ENCODE results near the gene CAPN11. TPM values are rescaled to one million over a fixed set of nuclear protein-coding genes. Genes with fewer than 3 reads are reported as not detected.

CAPN11 gene
- total RNA-seq, 6 experiments from 2014 or later: 0.22 to 0.31 TPM; not detected in 4

DNA sequence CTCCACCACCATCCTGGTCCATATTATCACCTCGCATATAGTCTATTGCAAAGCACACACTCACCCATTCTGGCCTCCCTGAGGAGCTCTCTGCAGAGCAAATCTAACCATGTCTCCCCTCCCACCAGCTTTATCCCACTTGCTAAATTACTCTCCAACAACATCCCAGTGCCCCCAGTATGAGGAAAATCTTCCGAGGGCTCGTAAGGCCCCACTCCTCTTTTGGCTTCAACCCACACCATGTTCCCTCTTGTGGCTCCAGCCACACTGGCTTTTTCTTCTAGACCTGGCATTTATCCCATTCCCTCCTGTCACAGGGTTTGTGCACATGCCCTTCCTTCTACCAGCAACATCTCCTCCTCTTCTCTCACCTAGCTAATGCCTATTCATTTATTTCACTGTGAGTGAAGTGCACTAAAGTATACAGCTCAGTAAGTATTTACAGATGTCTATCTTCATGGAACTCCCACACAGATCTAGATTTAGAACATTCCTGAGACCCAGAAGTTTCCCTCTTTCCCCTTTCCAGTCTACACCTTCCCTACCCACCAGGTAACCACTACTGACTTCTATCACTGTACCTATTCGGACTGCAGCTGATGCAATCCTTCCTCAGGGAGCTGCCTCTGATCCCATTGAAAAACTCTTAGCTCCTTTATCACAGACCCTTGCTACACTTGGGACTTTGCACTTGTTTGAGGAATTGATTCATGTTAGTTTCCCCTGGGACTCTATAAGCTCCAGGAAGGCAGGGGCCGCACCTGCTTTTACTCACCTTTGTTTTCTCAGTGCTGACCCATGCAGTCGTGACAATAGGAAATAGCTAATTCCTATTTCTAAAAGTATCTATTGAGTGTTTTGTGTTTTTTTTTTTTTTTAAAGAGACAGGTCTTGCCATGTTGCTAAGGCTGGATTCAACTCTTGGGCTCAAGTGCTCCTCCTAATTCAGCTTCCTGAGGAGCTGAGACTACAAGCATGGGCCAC lies 46.9 kb upstream of the CAPN11 start:
- WGBS (ENCODE audit: insufficient coverage, low coverage, low lambda C conversion rate, missing lambda C conversion rate): 67% methylated on average over 6 of the region's 6 CpGs
- H3K27ac ChIP-seq: peak overlapping the region in 1 of 3 donors; percentile 6
- intact Hi-C loops (cut with DNase I): no loop called here

DNA sequence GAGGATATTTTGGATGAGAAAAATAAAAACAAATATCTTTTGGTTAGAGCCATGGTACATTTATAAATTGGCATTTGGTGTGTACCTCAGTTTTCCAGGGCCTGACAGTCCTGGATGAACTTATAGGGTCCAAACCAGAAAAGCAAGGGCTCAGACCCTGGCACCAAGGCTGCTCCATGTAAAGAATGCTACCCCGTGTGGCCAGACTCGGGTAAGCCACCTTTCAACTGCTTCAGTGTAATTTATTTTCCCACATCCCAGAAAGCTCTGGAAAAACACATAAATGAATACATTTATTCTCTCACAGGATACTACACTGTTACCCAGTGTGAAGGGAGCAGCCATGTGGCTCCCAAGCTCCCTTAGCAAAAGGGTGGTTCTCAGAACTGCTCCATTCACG lies 45.2 kb upstream of the CAPN11 start:
- TF ChIP-seq POLR2A (IDR thresholded peaks at IDR 0.05): no peak
- TF ChIP-seq, protein P1, sequence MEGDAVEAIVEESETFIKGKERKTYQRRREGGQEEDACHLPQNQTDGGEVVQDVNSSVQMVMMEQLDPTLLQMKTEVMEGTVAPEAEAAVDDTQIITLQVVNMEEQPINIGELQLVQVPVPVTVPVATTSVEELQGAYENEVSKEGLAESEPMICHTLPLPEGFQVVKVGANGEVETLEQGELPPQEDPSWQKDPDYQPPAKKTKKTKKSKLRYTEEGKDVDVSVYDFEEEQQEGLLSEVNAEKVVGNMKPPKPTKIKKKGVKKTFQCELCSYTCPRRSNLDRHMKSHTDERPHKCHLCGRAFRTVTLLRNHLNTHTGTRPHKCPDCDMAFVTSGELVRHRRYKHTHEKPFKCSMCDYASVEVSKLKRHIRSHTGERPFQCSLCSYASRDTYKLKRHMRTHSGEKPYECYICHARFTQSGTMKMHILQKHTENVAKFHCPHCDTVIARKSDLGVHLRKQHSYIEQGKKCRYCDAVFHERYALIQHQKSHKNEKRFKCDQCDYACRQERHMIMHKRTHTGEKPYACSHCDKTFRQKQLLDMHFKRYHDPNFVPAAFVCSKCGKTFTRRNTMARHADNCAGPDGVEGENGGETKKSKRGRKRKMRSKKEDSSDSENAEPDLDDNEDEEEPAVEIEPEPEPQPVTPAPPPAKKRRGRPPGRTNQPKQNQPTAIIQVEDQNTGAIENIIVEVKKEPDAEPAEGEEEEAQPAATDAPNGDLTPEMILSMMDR (IDR thresholded peaks at IDR 0.05): peak; percentile 6 to 21 (median 8)
- DNase-seq (no peak), ATAC-seq (no peak)
- 48% methylated on average over 2 of the region's 3 CpGs for WGBS (ENCODE audit: insufficient coverage, low coverage, low lambda C conversion rate, missing lambda C conversion rate)
- Histone ChIP-seq H3K27ac (no peak overlapping the region), H3K36me3 (peaks cover 0 to 10% (median 2%) of the 10 kb centered on the region in 4 donors), H3K27me3 (no peaks in the 10 kb centered on the region), H3K4me3 (no peak overlapping the region), H3K9me3 (no peaks in the 10 kb centered on the region), H3K4me1 (peaks cover 0 to 72% (median 31%) of the 10 kb centered on the region in 4 donors)
- intact Hi-C loops (cut with DNase I): no loop called here

More for the DNA sequence above, 46.9 kb upstream of the CAPN11 start:
- peaks cover 0 to 60% (median 26%) of the 10 kb centered on the region in 4 donors for H3K4me1 ChIP-seq
- H3K4me3 ChIP-seq: no peak overlapping the region
- ATAC-seq (peak; percentile 55 to 71 (median 68)), DNase-seq (no peak)
- H3K9me3 ChIP-seq: no peaks in the 10 kb centered on the region
- peaks cover 0 to 10% (median 2%) of the 10 kb centered on the region in 4 donors for H3K36me3 ChIP-seq
- TF ChIP-seq POLR2A (IDR thresholded peaks at IDR 0.05): no peak
- TF ChIP-seq, protein P1 (IDR thresholded peaks at IDR 0.05): no peak
- H3K27me3 ChIP-seq: no peaks in the 10 kb centered on the region

DNA sequence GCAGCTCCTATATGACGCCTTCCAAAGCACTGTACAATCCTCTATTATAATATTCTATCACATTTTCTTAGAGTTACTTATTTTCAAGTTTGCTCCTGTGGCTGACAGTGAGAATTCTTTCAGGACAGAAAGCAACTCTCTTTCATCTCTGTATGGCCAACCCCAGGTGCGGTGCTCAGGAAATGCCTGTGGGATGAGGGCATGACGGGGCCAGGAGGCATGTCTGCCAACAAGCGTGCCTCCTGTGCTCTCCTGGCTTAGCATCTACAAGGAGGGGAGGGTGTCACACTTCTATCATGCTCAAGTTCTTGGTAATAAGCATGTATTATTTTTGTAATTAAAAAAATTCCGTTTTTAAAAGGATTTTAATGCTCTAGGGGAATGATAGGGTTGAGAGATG lies 42.8 kb upstream of the CAPN11 start:
- intact Hi-C loops (cut with DNase I): no loop called here
- Histone ChIP-seq H3K4me1 (peaks cover 0 to 70% (median 31%) of the 10 kb centered on the region in 4 donors), H3K27ac (no peak overlapping the region), H3K9me3 (no peaks in the 10 kb centered on the region), H3K27me3 (no peaks in the 10 kb centered on the region), H3K36me3 (peaks cover 0 to 10% (median 2%) of the 10 kb centered on the region in 4 donors), H3K4me3 (no peak overlapping the region)
- WGBS (ENCODE audit: insufficient coverage, low coverage, low lambda C conversion rate, missing lambda C conversion rate): 77% methylated on average over 5 of the region's 5 CpGs
- TF ChIP-seq, protein P1 (IDR thresholded peaks at IDR 0.05): no peak
- no peak for TF ChIP-seq POLR2A (IDR thresholded peaks at IDR 0.05)
- DNase-seq: no peak
- no peak for ATAC-seq

DNA sequence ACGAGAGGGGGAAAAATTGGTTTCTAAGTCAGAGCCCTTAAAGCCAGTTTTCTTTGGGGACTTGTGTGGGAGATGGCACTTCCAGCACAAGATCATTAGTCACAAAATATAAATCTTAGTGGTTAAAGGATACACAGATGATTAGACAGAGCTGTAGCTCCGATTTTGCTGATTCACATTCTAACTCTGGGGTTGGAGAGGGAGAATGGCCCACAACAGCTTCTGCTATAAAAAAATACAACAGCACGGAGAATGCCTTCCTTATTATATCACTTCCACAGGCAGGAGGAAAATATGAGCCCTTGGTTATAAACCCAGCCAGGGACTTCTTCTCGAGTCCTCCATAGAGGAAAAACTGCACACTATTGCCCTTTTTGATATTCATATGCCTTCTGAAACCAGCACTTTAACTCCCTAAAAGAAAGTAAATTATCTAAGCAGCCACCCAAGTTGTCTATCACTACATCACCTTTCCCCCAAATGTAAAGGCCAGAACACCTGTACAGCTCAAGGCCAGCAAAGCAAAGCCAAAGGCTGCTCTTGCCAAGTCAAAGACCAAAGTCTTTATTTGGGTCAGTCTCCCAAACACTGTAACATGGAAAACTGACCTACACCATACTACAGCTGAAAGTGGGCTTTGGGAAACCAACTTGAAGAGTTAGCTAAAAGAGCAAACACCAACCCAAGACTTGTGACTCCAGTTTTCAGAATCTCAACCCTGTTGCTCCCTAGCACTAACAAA lies 41.8 kb upstream of the CAPN11 start:
- peaks cover 0 to 62% (median 30%) of the 10 kb centered on the region in 4 donors for H3K4me1 ChIP-seq
- H3K9me3 ChIP-seq: no peaks in the 10 kb centered on the region
- TF ChIP-seq POLR2A (IDR thresholded peaks at IDR 0.05): no peak
- TF ChIP-seq, protein P1 (IDR thresholded peaks at IDR 0.05): no peak
- no peak overlapping the region for H3K4me3 ChIP-seq
- 65% methylated on average over 4 of the region's 4 CpGs for WGBS (ENCODE audit: insufficient coverage, low coverage, low lambda C conversion rate, missing lambda C conversion rate)
- peaks cover 0 to 10% (median 2%) of the 10 kb centered on the region in 4 donors for H3K36me3 ChIP-seq
- ATAC-seq: peak; percentile 85 to 91 (median 89)
- peak in 1 of 3 donors; percentile 75 for DNase-seq
- intact Hi-C loops (cut with DNase I): no loop called here
- no peaks in the 10 kb centered on the region for H3K27me3 ChIP-seq
- peak overlapping the region in 2 of 3 donors; percentile 13 to 53 for H3K27ac ChIP-seq
